OCI-LY7 (cell line): ENCODE data around the gene DHRSX. TPM values are rescaled to one million over a fixed set of nuclear protein-coding genes. Genes with fewer than 3 reads are reported as not detected.

Experiments used
- BruUV-seq: library from RNA; stranded (reverse); fragments of 400-500 nt; replicated peaks from 2 replicates; lab custom pipeline; 2021; lab: Mats Ljungman, UMichigan
- CTCF ChIA-PET: fragments of 300-600 bp; sonication (Branson Sonifier 250); formaldehyde crosslinking; loops from one replicate; lab custom pipeline; 2022; ENCODE audit warnings: antibody characterized with exemption; ENCODE audit not compliant: unreplicated experiment; lab: Charles Lee
- POLR2A ChIA-PET: fragments of 300-600 bp; sonication (Branson Sonifier 250); formaldehyde crosslinking; loops from one replicate; lab custom pipeline; 2022; ENCODE audit warnings: antibody characterized with exemption; lab: Charles Lee
- DNase-seq: peaks from one replicate; pipeline ENCODE4 v3.0.0-alpha.2; 2015; ENCODE audit warnings: low spot score
- H2AFZ ChIP-seq: fragments of 200-600 bp; sonication (generic), shearing (Covaris generic); 2 replicates; pipeline ENCODE4 v1.6.1; 2014; ENCODE audit warnings: mild to moderate bottlenecking, antibody characterized with exemption, low read length, moderate library complexity
- H3K27ac ChIP-seq: fragments of 200-600 bp; sonication (generic); 2 replicates; pipeline ENCODE4 v1.5.1; 2014; ENCODE audit warnings: mixed run types, low read depth, mild to moderate bottlenecking, moderate library complexity, low read length, inconsistent platforms; ENCODE audit not compliant: poor library complexity, severe bottlenecking
- H3K36me3 ChIP-seq: fragments of 200-600 bp; sonication (generic); 2 replicates; pipeline ENCODE4 v1.6.1; 2014; ENCODE audit warnings: mild to moderate bottlenecking, antibody characterized with exemption, low read length, moderate library complexity, mixed read lengths; ENCODE audit not compliant: insufficient read depth
- H3K4me1 ChIP-seq: fragments of 200-600 bp; sonication (generic); 2 replicates; pipeline ENCODE4 v1.5.1; 2014; ENCODE audit warnings: mild to moderate bottlenecking, low read length; ENCODE audit not compliant: insufficient read depth, poor library complexity, severe bottlenecking
- H3K4me2 ChIP-seq: fragments of 200-600 bp; sonication (generic); 2 replicates; pipeline ENCODE4 v1.6.1; 2014; ENCODE audit warnings: mild to moderate bottlenecking, low read length
- H3K4me3 ChIP-seq: fragments of 200-600 bp; sonication (generic); 2 replicates; pipeline ENCODE4 v1.5.1; 2014; ENCODE audit warnings: mild to moderate bottlenecking, low read depth, low read length; ENCODE audit not compliant: poor library complexity, severe bottlenecking
- H3K79me2 ChIP-seq: fragments of 200-600 bp; sonication (generic); 2 replicates; pipeline ENCODE4 v1.6.1; 2016; ENCODE audit warnings: low read depth, mild to moderate bottlenecking, low read length, moderate library complexity, mixed read lengths; ENCODE audit not compliant: insufficient read depth
- H3K9me2 ChIP-seq: fragments of 200-600 bp; sonication (generic); 2 replicates; pipeline ENCODE4 v1.6.1; 2016; ENCODE audit warnings: mild to moderate bottlenecking, low read length, mixed read lengths; ENCODE audit not compliant: insufficient read depth
- H3K9me3 ChIP-seq: fragments of 200-600 bp; sonication (generic); 2 replicates; pipeline ENCODE4 v1.6.1; 2014; ENCODE audit warnings: mild to moderate bottlenecking, mixed run types, low read length, mixed read lengths
- H4K20me1 ChIP-seq: fragments of 200-600 bp; sonication (generic); 2 replicates; pipeline ENCODE4 v1.6.1; 2014; ENCODE audit warnings: mild to moderate bottlenecking, antibody characterized with exemption, low read length, moderate library complexity, mixed read lengths; ENCODE audit not compliant: insufficient read depth
- CTCF ChIP-seq: fragments of 200-600 bp; sonication (generic); conservative IDR thresholded peaks from 2 replicates; pipeline ENCODE4 v1.5.1; 2014; ENCODE audit warnings: mild to moderate bottlenecking, antibody characterized with exemption, low read length, moderate library complexity, mixed read lengths
- EZH2phosphoT487 ChIP-seq: fragments of 200-600 bp; sonication (generic); IDR thresholded peaks from 2 replicates; pipeline ENCODE4 v1.6.1; 2018; ENCODE audit warnings: low read depth, borderline replicate concordance, mild to moderate bottlenecking, mixed run types, antibody characterized with exemption, low read length, moderate library complexity, mixed read lengths
- intact Hi-C: fragments of 100-400 bp; cut with micrococcal nuclease; formaldehyde crosslinking; loops from one replicate; pipeline ENCODE4 v1.10.0; 2022; ENCODE audit not compliant: unreplicated experiment
- total RNA-seq, 2 experiments: library from RNA; depleted of rRNA in 1 of 2; stranded (reverse); fragments of >200 nt in 1 of 2; shearing (Covaris generic) in 1 of 2; gene quantifications; 2 replicates each; pipeline ENCODE4 v1.2.3, GENCODE V29; 2014 to 2022

DHRSX gene
- total RNA-seq, 2 experiments from 2014 or later = 25.2 to 30.9 TPM

GRCh38 chrX:2321411-2321810, 179.4 kb downstream of the DHRSX start:
- intact Hi-C loops = no loop called here
- no peaks in the 10 kb centered on the region for H4K20me1 ChIP-seq
- H3K27ac ChIP-seq = no peak overlapping the region
- no peak for TF ChIP-seq EZH2phosphoT487
- TF ChIP-seq CTCF = no peak
- H3K4me1 ChIP-seq = no peaks in the 10 kb centered on the region
- H3K9me2 ChIP-seq = no peaks in the 10 kb centered on the region
- H3K36me3 ChIP-seq = no peaks in the 10 kb centered on the region
- H2AFZ ChIP-seq = no peak overlapping the region
- no peaks in the 10 kb centered on the region for H3K9me3 ChIP-seq
- no peak for DNase-seq
- BruUV-seq = no TSS peak
- no peaks in the 10 kb centered on the region for H3K79me2 ChIP-seq
- no peak overlapping the region for H3K4me3 ChIP-seq
- no peak overlapping the region for H3K4me2 ChIP-seq
- ChIA-PET CTCF (no interaction called here), POLR2A (no interaction called here)

- no peak overlapping the region for H3K4me2 ChIP-seq
- H4K20me1 ChIP-seq = no peaks in the 10 kb centered on the region
- BruUV-seq = no TSS peak
- no peaks in the 10 kb centered on the region for H3K4me1 ChIP-seq
- H3K9me2 ChIP-seq = no peaks in the 10 kb centered on the region
- intact Hi-C loops = no loop called here
- H3K27ac ChIP-seq = no peak overlapping the region
- H3K9me3 ChIP-seq = no peaks in the 10 kb centered on the region
- DNase-seq = no peak
- no peaks in the 10 kb centered on the region for H3K79me2 ChIP-seq
- no peak overlapping the region for H3K4me3 ChIP-seq
- no peak overlapping the region for H2AFZ ChIP-seq
- CTCF ChIA-PET = no interaction called here
- no peak for TF ChIP-seq CTCF
- no peak for TF ChIP-seq EZH2phosphoT487
- POLR2A ChIA-PET = no interaction called here
- no peaks in the 10 kb centered on the region for H3K36me3 ChIP-seq
Measured at GRCh38 chrX:2320580-2321327, 180.0 kb downstream of the DHRSX start.

- Histone ChIP-seq H3K4me1 (no peaks in the 10 kb centered on the region), H4K20me1 (no peaks in the 10 kb centered on the region), H3K79me2 (no peaks in the 10 kb centered on the region), H2AFZ (no peak overlapping the region), H3K9me2 (no peaks in the 10 kb centered on the region), H3K36me3 (no peaks in the 10 kb centered on the region), H3K27ac (no peak overlapping the region), H3K4me3 (no peak overlapping the region), H3K9me3 (no peaks in the 10 kb centered on the region), H3K4me2 (no peak overlapping the region)
- intact Hi-C loops = no loop called here
- no TSS peak for BruUV-seq
- POLR2A ChIA-PET = no interaction called here
- TF ChIP-seq EZH2phosphoT487 = no peak
- no peak for TF ChIP-seq CTCF
- DNase-seq = no peak
- CTCF ChIA-PET = no interaction called here
Measured at GRCh38 chrX:2320089-2320488, 180.7 kb downstream of the DHRSX start.
